Stimulated activated CD4-positive, alpha-beta T cell treated with anti-CD3 and anti-CD28 coated beads, TNF-alpha, amount 100 ng/mL, for 1 hour (primary cell): Measurements from ENCODE around the gene MAN1C1.

Experiments
- DNase-seq, 3 donors: peaks; one replicate each; pipeline ENCODE4 v3.0.0-alpha.2; 2020; ENCODE audit warnings: low read depth in 3 of 3, low spot score in 1 of 3

MAN1C1 gene

DNA sequence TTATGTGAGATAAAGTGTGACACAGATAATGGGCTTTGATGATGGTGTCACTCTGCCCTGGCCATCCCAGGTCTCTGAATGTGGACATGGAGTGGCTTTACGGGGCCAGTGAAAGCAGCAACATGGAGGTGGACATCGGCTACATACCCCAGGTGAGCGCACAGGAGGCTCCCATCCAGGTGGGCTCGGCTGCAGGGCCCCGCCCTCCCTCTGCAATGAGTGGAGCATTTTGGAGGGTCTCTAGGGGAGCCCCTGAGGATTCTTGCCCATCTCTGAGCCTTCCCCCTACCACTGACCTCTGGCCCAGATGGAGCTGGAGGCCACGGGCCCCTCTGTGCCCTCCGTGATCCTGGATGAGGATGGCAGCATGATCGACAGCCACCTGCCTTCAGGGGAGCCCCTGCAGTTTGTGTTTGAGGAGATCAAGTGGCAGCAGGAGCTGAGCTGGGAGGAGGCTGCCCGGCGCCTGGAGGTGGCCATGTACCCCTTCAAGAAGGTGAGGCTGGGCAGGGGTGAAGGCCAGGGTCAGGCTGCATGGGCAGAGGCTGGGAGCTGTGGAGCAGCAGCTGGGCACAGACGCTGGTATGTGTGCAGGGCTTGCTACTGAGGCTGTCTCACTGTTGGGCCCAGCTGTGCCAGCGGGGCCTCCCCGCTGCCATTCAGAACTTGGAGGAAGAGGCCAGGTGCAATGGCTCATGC, 194.9 kb downstream of the MAN1C1 start:
- no peak for DNase-seq

DNA sequence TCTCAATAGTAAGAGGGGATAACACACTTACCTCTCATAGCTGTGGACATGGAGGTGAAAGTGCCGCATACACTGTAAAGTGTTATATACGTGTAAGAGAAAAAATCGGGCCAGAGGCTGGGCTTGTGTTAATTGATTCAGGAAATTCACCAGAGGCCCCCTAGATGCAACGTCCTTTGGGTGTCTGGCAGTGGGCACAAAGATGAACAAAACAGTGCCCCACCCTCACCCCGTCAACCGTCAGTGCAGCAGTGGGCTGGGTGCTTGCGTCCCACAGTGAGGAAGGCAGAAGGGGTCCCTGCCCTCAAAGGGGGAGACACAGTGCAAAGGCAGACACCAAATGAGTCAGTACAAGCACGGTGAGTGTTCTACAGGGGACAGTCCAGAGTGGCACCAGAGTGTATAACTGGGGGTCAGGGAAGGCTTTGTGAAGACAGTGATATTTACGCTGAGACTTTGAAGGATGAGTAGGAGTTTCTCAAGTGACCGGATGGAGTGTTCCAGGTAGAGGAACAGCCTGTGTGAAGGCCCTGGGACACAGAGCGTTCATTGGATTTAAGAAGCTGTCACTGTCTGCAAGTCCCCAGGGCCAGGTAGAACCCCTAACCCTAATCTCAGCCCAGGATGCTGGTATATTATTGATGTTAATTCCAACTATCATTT, 196.6 kb downstream of the MAN1C1 start:
- DNase-seq = no peak

GRCh38 chr1:25813734-25814471, 197.3 kb downstream of the MAN1C1 start:
- DNase-seq = no peak

- DNase-seq = no peak
Measured at GRCh38 chr1:25814549-25815087, 198.0 kb downstream of the MAN1C1 start.

DNA sequence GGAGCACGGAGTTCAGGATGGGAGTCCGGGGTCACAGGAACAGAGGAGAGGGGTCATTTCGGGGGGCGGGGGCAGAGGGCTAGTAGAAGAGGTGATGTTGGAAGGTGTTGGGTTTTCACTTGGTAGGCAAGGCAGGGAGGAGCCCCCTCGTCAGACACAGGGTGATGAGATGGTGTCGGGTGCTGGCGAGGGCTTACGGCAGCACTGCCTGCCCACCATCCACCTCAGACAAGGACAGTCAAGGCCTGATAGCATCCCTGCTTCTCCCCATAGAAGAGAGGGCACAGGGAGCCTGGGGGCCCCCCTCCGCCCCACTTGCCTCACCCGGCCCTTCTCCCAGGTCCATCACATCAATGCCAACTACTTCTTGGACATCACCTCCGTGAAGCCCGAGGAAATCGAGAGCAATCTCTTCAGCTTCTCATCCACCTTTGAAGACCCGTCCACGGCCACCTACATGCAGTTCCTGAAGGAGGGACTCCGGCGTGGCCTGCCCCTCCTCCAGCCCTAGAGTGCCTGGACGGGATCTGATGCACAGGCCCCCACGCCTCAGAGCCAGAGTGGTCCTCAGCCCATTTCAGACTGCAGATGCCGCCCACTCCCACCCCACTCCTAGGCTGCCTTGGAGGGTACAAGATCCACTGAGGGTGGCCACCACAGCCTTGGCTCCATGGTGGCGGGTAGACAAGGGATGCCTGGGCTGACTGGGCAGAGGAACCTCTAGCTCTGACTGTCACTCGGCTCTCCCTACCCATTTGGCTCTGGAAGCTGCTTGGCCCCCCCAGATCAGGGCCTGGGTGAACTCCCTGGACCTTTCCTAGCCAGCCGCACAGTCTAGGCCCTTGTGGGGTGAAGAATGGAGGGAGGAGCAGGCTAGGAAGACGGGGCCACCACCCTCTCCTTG, 198.9 kb downstream of the MAN1C1 start:
- DNase-seq = no peak

DNA sequence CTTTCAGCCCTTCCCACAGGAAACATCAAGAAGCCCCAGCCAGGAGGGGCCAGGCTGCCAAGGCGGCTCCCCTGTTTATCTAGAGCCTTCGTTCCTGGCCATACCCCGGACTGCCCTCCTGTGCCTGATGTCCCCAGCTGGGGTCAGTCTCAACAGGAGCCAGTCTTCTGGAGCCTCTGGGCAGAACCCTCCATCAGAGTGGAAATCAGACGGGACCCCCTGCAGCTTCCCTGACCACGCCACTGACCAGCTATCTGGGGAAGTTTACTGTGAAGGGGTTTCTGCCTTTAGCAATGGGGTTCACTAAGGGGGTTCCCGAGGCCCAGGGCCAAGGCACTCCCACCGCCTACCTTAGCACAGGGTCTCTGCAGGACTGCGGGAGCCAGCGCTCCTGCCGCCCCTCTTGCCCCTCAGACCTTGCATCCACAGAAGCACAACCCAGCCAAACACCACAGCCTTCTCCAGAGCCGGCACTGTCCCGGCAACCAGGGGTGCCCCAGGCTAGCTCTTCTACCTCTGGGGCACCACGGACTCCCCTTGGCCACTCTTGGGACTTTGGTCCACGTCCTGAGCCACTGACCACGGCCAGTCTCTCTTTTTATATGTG, 199.6 kb downstream of the MAN1C1 start:
- no peak for DNase-seq

GRCh38 chr1:25817840-25818501, 201.4 kb downstream of the MAN1C1 start:
- no peak for DNase-seq

DNA sequence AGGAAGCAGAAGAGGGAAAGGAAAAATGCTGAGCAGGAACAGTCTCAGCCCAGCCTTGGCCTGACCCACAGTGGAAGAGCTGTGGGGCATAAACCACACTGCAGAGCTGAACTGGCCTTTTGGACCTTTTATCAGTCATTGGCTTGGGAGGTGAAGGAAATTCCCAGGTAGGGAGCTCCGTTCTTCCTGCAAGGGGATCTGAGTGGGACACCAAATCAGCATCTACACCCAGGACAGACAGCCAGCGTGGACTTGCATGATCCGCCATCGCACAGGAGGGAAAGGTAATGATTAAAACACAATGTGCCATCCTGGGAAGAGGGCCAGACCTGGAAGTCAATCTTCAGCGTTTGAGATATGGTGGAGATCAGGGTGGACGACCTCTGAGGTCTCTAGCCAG, 202.0 kb downstream of the MAN1C1 start:
- DNase-seq = no peak

DNA sequence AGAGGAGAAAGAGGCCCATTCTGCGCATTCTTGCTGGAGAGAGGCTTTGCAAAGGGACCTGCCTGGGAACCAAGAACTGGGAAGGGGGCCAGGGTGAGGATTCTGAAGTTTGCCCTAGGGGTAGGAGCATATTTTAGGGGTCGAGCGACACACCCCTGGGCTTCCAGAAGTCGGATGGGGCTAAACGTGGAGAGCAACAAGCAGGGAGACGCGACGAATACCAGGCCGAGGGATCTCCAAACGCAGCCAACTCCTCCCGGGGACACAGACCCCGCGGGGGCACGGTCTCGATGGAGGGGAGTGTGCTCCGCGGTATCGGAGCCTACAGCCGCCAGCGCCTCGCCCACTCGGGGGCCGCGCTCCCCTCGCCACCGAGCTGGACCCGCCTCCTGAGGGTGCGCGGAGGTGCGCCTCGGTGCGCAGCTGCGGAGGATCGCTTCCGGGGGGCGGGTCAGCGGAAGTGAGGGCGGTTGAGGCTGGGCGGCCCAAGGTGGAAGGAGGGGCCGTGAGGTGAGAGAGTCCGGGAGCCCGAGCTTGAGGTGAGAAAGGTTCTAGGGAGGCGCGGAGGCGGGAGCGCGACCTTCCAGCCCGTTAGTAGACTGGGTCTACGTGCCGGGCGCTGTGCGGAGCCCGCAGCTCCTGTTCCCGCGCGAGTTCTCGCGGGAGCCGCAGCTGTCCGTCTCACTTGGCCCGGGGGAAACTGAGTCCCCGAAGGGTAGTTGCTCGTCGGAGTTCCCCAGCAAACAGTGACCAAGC, 203.1 kb downstream of the MAN1C1 start, which contains the start of gene MTFR1L:
Gene MTFR1L, plus strand, starts transcription at position 464 of the 756 bp plus-strand sequence. CDS start 3,151 bp downstream, outside the sequence.
- DNase-seq = peak; percentile 77 to 89 (median 84)

DNA sequence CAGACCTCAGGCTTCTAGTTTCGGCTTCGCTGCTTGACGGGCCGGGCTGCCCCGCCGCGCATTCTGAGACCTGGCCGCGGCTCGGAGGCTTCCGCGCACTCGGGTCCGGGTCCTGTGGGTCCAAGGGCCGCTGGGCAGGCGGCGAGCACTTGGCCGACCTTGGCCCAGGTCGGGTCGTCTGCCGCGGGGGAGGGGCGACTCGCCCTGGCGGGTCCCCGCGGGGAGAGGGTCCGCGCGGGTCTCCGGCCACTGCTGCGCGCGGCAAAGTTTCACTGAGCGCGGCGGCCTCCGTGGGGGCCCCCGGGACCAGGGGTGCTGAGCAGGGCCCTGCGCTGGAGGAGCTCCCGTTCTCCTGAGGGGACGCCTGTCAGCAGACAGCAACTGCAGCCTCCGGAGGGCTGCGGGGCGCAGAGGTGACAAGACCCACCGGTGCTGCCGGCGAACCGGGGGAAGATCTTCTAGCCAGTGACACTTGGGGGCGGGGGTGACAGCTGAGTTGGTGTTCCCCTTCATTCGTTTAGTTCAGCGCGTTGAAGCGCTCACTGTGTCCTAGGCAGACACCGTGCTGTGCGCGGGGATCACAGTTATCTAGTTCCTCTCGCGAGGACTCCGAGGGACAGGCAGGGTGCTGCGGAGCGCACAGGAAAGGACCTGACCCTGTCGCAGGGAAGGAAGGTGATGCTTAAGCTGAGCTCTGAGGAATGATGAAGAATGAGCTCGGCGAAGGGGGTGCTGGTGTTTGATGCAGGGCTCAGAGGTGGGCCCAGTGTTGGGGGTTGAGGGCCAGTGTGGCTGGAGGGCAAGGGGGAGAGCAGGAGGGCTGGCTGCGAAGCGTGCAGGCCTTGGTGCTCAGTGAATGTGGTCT, 203.9 kb downstream of the MAN1C1 start:
- peak in 2 of 3 donors; percentile 26 to 45 for DNase-seq

DNA sequence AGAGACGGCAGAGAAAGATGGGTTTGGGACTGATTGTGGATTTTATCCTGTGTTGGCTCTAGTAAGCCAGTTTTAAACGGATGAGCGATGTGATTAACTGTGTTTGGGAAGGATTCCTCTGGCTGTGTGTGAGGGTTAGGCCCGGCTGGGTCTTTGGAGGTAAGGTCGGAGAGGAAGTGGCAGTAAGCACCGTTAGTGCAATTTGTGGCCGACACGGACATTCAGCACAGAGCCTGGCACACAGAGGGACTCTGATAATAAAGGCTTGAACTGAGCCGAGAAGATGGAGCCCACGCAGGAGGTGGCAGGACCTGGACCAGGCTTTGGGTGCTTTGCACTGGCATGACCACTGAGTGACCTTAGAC, 204.5 kb downstream of the MAN1C1 start:
- DNase-seq = no peak

DNA sequence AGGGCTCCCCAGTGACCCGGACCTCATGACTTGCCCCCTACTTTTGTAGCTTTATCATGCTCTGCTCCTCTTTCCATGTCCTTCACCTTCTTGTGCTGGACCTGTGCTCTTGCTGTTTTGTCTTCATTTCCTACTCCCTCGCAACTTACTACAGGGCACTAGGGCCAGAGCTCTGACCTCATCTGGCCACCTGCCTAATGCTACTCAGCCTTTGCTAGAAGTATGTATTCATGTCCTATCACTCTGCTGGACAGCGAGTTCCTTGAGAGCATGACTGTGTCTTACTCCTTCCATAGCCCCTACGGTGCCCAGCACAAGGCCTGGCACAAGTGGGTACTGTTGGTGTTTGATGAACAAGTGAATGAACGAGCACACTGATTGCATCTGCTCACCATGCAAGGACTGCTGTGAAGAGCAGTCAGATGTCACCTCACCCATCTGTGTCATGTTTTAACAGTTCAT, 205.1 kb downstream of the MAN1C1 start:
- no peak for DNase-seq

GRCh38 chr1:25825605-25826004, 209.0 kb downstream of the MAN1C1 start:
- DNase-seq = no peak

- no peak for DNase-seq
Measured at GRCh38 chr1:25826571-25826970, 210.0 kb downstream of the MAN1C1 start.

DNA sequence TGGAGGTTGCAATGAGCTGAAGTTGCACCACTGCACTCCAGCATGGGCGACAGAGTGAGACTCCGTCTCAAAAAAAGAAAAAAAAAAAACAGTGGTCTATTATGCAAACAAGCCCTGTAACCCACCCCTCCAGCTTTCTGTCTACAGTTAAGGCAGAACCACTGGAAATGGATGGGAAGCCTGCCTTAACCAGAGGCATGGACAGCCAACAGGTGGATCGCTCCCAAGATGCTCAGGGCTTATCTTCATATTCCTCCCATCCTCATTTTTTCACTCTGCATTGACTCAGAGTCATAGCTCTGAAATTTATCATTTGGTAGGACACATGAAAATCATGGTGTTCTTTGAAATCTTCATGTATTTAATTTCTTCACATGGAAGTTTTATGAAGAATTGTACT, 211.9 kb downstream of the MAN1C1 start:
- no peak for DNase-seq

DNA sequence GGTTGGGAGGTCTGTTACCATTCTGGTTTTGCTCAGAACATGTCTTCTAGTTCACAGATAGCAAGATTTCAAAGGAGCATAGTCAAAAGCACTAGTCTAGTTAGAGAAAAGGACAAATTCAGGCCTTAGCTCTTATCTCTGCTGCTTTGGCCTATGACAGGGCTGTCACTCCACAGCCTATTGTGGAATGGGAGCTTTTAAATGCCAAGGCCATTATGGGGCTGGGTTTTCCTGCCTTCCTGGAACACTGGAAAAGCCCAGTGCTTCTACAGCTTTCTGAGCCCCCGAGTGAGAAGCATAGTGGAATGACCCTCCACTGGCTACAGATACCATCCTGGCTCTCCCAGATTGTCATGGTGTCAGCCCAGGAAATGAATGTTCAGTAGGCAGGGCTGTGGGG, 212.5 kb downstream of the MAN1C1 start:
- no peak for DNase-seq

DNA sequence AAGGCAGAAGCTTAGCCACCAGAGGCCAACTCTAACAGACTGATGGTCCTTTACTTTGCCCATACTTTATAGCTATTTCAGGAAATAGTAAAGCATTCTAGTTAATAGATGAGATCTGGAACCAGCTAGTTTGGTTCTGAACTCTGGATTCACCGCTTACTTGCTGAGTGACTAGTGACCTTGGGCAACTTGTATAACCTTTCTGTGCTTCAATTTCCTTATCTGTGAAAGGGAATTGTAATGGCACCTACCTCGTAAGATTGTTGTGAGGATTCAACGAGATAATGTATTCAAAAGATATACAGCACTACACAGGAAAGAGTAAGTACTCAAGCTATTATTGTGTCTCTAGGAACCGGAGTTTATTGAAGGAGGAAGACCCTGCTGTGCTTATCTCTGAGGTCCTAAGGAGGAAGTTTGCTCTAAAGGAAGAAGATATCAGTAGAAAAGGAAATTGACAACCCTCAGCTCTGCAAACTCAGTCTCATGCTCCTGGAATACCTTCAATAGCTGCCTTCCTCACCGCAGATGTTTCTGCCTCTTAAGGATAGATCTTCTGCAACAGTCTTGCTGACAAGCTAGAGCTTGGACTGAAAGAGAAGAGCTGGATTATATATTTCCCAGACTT, 215.1 kb downstream of the MAN1C1 start:
- no peak for DNase-seq
